ENCODE data around the gene NR3C2. TPM values are rescaled to one million over a fixed set of nuclear protein-coding genes. Genes with fewer than 3 reads are reported as not detected.
"Not testable (repeated sequence)": the region's sequence is repeated elsewhere in the genome, so short reads cannot be mapped to it uniquely, and the experiment has no call there.

The NR3C2 gene
- total RNA-seq, 1 experiment from 2014 or later, result 0.16 TPM

GRCh38 chr4:148200960-148201359, 241.3 kb downstream of the NR3C2 start:
- no TSS peak for BruUV-seq (replicated peaks)
- H3K4me1 ChIP-seq, result no peaks in the 10 kb centered on the region
- no peaks in the 10 kb centered on the region for H3K9me3 ChIP-seq
- ChIA-PET CTCF (no interaction called here), POLR2A (no interaction called here)
- no peak for TF ChIP-seq CTCF (IDR thresholded peaks at IDR 0.05; ENCODE audit: insufficient read depth in 1 of 2, low read depth in 1 of 2, low read length in 1 of 2, severe bottlenecking in 1 of 2, unreplicated experiment in 1 of 2)
- Mint-ChIP-seq H3K4me1 (ENCODE audit: low read depth, unreplicated experiment) (no peaks in the 10 kb centered on the region), H3K4me3 (ENCODE audit: unreplicated experiment) (no peak overlapping the region), H3K27ac (ENCODE audit: unreplicated experiment) (no peak overlapping the region), H3K36me3 (ENCODE audit: insufficient read depth, unreplicated experiment) (no peaks in the 10 kb centered on the region), H3K9me3 (ENCODE audit: unreplicated experiment) (no peaks in the 10 kb centered on the region), H3K27me3 (ENCODE audit: insufficient read depth, unreplicated experiment) (peaks cover 6% of the 10 kb centered on the region)
- H3K36me3 ChIP-seq (ENCODE audit: control insufficient read depth, insufficient read depth, low read length), result no peaks in the 10 kb centered on the region
- no peak for DNase-seq
- H3K4me3 ChIP-seq (ENCODE audit: low read depth, low read length), result no peak overlapping the region
- intact Hi-C loops (cut with micrococcal nuclease; ENCODE audit: unreplicated experiment), result no loop called here
- H3K27me3 ChIP-seq (replicated peaks; ENCODE audit: control insufficient read depth, insufficient read depth, low read length), result no peaks in the 10 kb centered on the region

GRCh38 chr4:148196164-148196563, 246.1 kb downstream of the NR3C2 start:
- intact Hi-C loops (cut with micrococcal nuclease; ENCODE audit: unreplicated experiment), result no loop called here
- DNase-seq, result no peak
- no peaks in the 10 kb centered on the region for H3K36me3 ChIP-seq (ENCODE audit: control insufficient read depth, insufficient read depth, low read length)
- ChIA-PET CTCF (no interaction called here), POLR2A (no interaction called here)
- H3K27me3 ChIP-seq (replicated peaks; ENCODE audit: control insufficient read depth, insufficient read depth, low read length), result no peaks in the 10 kb centered on the region
- BruUV-seq (replicated peaks), result no TSS peak
- no peak overlapping the region for H3K4me3 Mint-ChIP-seq (ENCODE audit: unreplicated experiment)
- H3K9me3 ChIP-seq, result no peaks in the 10 kb centered on the region
- H3K27me3 Mint-ChIP-seq (ENCODE audit: insufficient read depth, unreplicated experiment), result no peaks in the 10 kb centered on the region
- H3K4me3 ChIP-seq (ENCODE audit: low read depth, low read length), result no peak overlapping the region
- H3K36me3 Mint-ChIP-seq (ENCODE audit: insufficient read depth, unreplicated experiment), result no peaks in the 10 kb centered on the region
- TF ChIP-seq CTCF (IDR thresholded peaks at IDR 0.05; ENCODE audit: insufficient read depth in 1 of 2, low read depth in 1 of 2, low read length in 1 of 2, severe bottlenecking in 1 of 2, unreplicated experiment in 1 of 2), result no peak
- H3K4me1 ChIP-seq, result no peaks in the 10 kb centered on the region
- no peak overlapping the region for H3K27ac Mint-ChIP-seq (ENCODE audit: unreplicated experiment)
- H3K9me3 Mint-ChIP-seq (ENCODE audit: unreplicated experiment), result no peaks in the 10 kb centered on the region
- H3K4me1 Mint-ChIP-seq (ENCODE audit: low read depth, unreplicated experiment), result no peaks in the 10 kb centered on the region

DNA sequence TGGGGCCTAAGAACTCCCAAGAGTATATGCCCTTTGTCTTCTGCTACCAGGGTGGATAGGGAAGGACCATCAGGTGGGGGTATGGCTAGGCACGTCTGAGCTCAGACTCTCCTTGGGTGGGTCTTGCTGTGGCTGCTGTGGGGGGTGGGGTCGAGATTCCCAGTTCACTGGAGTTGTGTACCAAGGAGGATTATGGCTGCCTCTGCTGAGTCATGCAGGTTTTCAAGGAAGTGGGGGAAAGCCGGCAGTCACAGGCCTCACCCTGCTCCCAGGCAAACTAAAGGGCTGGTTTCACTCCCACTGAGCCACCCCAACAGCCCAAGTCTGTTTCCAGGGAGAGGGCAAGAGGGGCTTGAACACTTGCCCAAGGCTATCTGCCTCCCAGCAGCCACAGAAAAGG, 249.7 kb downstream of the NR3C2 start:
- no TSS peak for BruUV-seq (replicated peaks)
- no peaks in the 10 kb centered on the region for H3K9me3 ChIP-seq
- no peak for TF ChIP-seq CTCF (IDR thresholded peaks at IDR 0.05; ENCODE audit: insufficient read depth in 1 of 2, low read depth in 1 of 2, low read length in 1 of 2, severe bottlenecking in 1 of 2, unreplicated experiment in 1 of 2)
- no peaks in the 10 kb centered on the region for H3K4me1 Mint-ChIP-seq (ENCODE audit: low read depth, unreplicated experiment)
- intact Hi-C loops (cut with micrococcal nuclease; ENCODE audit: unreplicated experiment), result no loop called here
- H3K27me3 Mint-ChIP-seq (ENCODE audit: insufficient read depth, unreplicated experiment), result no peaks in the 10 kb centered on the region
- no peaks in the 10 kb centered on the region for H3K9me3 Mint-ChIP-seq (ENCODE audit: unreplicated experiment)
- H3K4me1 ChIP-seq, result no peaks in the 10 kb centered on the region
- ChIA-PET CTCF (no interaction called here), POLR2A (no interaction called here)
- no peak overlapping the region for H3K4me3 Mint-ChIP-seq (ENCODE audit: unreplicated experiment)
- no peak overlapping the region for H3K4me3 ChIP-seq (ENCODE audit: low read depth, low read length)
- DNase-seq, result no peak
- H3K36me3 Mint-ChIP-seq (ENCODE audit: insufficient read depth, unreplicated experiment), result no peaks in the 10 kb centered on the region
- no peak overlapping the region for H3K27ac Mint-ChIP-seq (ENCODE audit: unreplicated experiment)
- no peaks in the 10 kb centered on the region for H3K36me3 ChIP-seq (ENCODE audit: control insufficient read depth, insufficient read depth, low read length)
- H3K27me3 ChIP-seq (replicated peaks; ENCODE audit: control insufficient read depth, insufficient read depth, low read length), result no peaks in the 10 kb centered on the region

- POLR2A ChIA-PET; H3K27ac Mint-ChIP-seq (ENCODE audit: unreplicated experiment); H3K36me3 Mint-ChIP-seq (ENCODE audit: insufficient read depth, unreplicated experiment); DNase-seq; H3K36me3 ChIP-seq (ENCODE audit: control insufficient read depth, insufficient read depth, low read length); H3K27me3 ChIP-seq (replicated peaks; ENCODE audit: control insufficient read depth, insufficient read depth, low read length); BruUV-seq (replicated peaks); intact Hi-C loops (cut with micrococcal nuclease; ENCODE audit: unreplicated experiment); H3K4me1 ChIP-seq; H3K9me3 ChIP-seq; H3K9me3 Mint-ChIP-seq (ENCODE audit: unreplicated experiment); H3K4me3 ChIP-seq (ENCODE audit: low read depth, low read length); H3K4me3 Mint-ChIP-seq (ENCODE audit: unreplicated experiment); H3K27me3 Mint-ChIP-seq (ENCODE audit: insufficient read depth, unreplicated experiment); CTCF ChIA-PET; H3K4me1 Mint-ChIP-seq (ENCODE audit: low read depth, unreplicated experiment): not testable (repeated sequence)
Measured at GRCh38 chr4:148187454-148188222, 254.6 kb downstream of the NR3C2 start.
